Chondrocyte (in vitro differentiated cells): ENCODE data around the gene PPP4R2. TPM values are rescaled to one million over a fixed set of nuclear protein-coding genes. Genes with fewer than 3 reads are reported as not detected.

Source experiments
- DNase-seq: peaks from one replicate; pipeline ENCODE4 v3.0.0; 2021; ENCODE audit warnings: mixed read lengths, low spot score
- H3K27ac Mint-ChIP-seq: one replicate; pipeline ENCODE4 v1.8.0; 2021; ENCODE audit warnings: mild to moderate bottlenecking, moderate library complexity, mixed read lengths; ENCODE audit not compliant: unreplicated experiment
- H3K27me3 Mint-ChIP-seq: 2 replicates; pipeline ENCODE4 v1.8.0; 2021; ENCODE audit warnings: low read depth, mixed read lengths
- H3K36me3 Mint-ChIP-seq: 2 replicates; pipeline ENCODE4 v1.8.0; 2021; ENCODE audit warnings: low read depth, mixed read lengths
- H3K4me1 Mint-ChIP-seq: 2 replicates; pipeline ENCODE4 v1.8.0; 2021; ENCODE audit warnings: low read depth, mild to moderate bottlenecking, mixed read lengths
- H3K4me3 Mint-ChIP-seq: one replicate; pipeline ENCODE4 v1.8.0; 2021; ENCODE audit warnings: mild to moderate bottlenecking, moderate library complexity, mixed read lengths; ENCODE audit not compliant: unreplicated experiment
- H3K9me3 Mint-ChIP-seq: 2 replicates; pipeline ENCODE4 v1.8.0; 2021; ENCODE audit warnings: low read depth, mixed read lengths
- total RNA-seq: library from RNA; stranded (reverse); gene quantifications from 3 replicates; pipeline ENCODE4 v1.2.1, GENCODE V29; 2021
- TF ChIP-seq, protein P1 (sequence below): fragments of 200-600 bp; sonication (generic); IDR thresholded peaks from 2 replicates; pipeline ENCODE4 v1.5.0; 2021; ENCODE audit warnings: antibody characterized with exemption, mild to moderate bottlenecking, moderate library complexity

PPP4R2 gene
- total RNA-seq, 1 donor from 2014 or later = 70.0 TPM

DNA sequence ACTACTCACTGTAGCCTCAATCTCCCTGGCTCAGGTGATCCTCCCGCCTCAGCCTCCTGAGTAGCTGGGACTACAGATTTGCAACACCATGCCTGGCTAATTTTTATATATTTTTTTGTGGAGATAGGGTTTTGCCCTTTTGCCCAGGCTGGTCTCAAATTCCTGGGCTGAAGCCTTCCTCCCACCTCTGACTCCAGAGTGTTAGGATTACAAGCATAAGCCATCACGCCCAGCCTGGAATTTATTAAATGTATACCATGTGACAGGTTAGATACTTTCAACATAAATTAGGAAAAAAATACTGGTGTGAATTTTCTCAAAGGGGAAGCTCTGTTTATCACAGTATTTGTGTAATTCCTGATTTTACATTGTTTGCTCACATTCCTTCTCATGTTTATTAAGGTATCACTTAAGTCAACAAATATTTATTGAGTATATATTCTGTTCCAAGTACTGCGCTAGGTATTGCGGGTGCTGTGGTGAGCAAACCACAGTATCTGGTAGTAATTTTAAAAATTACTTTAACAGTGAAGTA, 24.8 kb downstream of the PPP4R2 start:
- no peaks in the 10 kb centered on the region for H3K9me3 Mint-ChIP-seq
- DNase-seq = no peak
- no peaks in the 10 kb centered on the region for H3K27me3 Mint-ChIP-seq
- H3K4me3 Mint-ChIP-seq = no peak overlapping the region
- peaks cover 61% of the 10 kb centered on the region for H3K4me1 Mint-ChIP-seq
- peak overlapping the region; percentile 54 for H3K27ac Mint-ChIP-seq
- H3K36me3 Mint-ChIP-seq = peaks cover 5% of the 10 kb centered on the region
- TF ChIP-seq, protein P1, sequence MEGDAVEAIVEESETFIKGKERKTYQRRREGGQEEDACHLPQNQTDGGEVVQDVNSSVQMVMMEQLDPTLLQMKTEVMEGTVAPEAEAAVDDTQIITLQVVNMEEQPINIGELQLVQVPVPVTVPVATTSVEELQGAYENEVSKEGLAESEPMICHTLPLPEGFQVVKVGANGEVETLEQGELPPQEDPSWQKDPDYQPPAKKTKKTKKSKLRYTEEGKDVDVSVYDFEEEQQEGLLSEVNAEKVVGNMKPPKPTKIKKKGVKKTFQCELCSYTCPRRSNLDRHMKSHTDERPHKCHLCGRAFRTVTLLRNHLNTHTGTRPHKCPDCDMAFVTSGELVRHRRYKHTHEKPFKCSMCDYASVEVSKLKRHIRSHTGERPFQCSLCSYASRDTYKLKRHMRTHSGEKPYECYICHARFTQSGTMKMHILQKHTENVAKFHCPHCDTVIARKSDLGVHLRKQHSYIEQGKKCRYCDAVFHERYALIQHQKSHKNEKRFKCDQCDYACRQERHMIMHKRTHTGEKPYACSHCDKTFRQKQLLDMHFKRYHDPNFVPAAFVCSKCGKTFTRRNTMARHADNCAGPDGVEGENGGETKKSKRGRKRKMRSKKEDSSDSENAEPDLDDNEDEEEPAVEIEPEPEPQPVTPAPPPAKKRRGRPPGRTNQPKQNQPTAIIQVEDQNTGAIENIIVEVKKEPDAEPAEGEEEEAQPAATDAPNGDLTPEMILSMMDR = no peak

DNA sequence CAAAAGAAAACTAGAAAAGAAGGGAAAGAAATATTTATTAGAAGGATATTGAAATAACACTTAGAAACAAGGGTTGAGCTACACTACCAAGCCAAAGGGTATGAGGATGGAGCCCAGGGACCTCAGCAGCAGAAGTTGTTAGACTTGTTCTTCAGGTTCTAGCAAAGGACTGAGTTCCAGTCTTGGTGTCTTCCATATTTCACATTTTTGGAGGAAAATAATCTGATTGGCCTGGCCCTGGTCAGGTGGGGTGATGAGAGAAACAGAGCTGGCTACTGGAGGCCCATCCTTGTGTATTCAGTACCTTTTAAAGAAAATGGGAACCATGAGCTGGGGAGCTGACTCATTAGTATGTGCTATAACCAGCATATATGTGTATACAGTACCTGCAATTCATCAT, 28.2 kb downstream of the PPP4R2 start:
- Mint-ChIP-seq H3K4me1 (peaks cover 71% of the 10 kb centered on the region), H3K4me3 (no peak overlapping the region), H3K9me3 (no peaks in the 10 kb centered on the region), H3K27me3 (no peaks in the 10 kb centered on the region), H3K27ac (no peak overlapping the region), H3K36me3 (no peaks in the 10 kb centered on the region)
- no peak for DNase-seq
- TF ChIP-seq, protein P1 = no peak

DNA sequence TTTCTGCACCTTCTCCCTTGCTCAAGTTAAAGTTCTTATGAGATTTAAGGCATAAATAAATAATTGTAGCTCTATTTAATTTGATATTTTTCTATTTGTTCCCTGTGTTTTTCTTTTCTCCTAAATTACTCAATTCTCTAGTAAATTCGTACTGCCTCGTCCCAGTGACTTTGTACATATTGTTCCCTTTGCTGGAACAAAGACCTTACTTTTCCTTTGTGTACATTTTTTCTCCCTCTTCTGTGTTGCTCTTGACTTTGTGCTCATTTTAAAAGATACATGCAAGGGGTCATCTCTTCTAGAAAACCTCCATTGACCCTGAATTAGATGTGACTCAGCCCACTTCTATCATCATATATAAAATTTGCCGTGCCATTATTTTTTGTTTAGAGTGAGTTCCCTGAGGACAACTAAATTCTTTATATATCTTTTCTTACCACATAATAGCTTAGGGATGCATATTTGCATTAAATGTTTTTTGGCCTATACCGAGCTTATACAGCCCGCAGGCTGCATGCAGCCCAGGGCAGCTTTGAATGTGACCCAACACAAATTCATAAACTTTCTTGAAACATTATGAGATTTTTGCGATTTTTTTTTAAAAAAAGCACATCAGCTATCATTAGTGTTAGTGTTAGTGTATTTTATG, 29.6 kb downstream of the PPP4R2 start:
- no peak for DNase-seq
- H3K4me3 Mint-ChIP-seq = no peak overlapping the region
- peak overlapping the region; percentile 43 for H3K27ac Mint-ChIP-seq
- TF ChIP-seq, protein P1 = no peak
- no peaks in the 10 kb centered on the region for H3K27me3 Mint-ChIP-seq
- no peaks in the 10 kb centered on the region for H3K36me3 Mint-ChIP-seq
- H3K9me3 Mint-ChIP-seq = no peaks in the 10 kb centered on the region
- peaks cover 68% of the 10 kb centered on the region for H3K4me1 Mint-ChIP-seq

DNA sequence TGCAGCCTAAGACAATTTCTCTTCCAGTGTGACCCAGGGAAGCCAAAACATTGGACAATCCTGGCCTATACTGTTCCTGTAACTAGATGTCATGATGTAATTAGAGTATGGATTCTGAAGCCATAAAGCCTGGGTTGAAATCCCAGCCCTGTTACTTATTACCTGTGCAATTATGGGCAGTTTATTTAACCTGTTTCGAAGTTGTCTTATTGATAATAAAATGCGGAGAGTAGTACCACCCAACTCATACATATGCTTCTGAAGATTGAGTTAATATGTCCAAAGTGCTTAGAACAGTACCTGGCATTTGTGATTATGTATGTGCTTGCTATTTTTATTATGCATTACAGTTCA, 30.1 kb downstream of the PPP4R2 start:
- DNase-seq = no peak
- Mint-ChIP-seq H3K36me3 (no peaks in the 10 kb centered on the region), H3K4me3 (no peak overlapping the region), H3K9me3 (no peaks in the 10 kb centered on the region), H3K27me3 (no peaks in the 10 kb centered on the region), H3K4me1 (peaks cover 65% of the 10 kb centered on the region), H3K27ac (no peak overlapping the region)
- TF ChIP-seq, protein P1 = no peak

DNA sequence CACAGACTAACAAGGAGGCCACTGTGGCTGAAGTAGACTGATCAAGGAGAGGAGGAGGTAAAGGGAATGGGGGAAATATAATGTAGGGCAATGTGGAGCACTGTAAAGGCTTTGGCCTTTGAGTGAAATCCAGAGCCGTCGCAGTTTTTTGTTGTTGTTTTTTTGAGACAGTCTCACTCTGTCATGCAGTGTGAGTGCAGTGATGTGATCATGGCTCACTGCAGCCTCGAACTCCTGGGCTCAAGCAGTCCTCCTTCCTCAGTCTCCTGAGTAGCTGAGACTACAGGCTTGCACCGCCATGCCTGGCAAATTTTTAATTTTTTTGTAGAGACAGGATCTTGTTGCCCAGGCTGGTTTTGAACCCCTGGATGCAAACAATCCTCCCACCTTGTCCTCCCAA, 32.2 kb downstream of the PPP4R2 start:
- H3K27me3 Mint-ChIP-seq = no peaks in the 10 kb centered on the region
- DNase-seq = no peak
- TF ChIP-seq, protein P1 = no peak
- peak overlapping the region; percentile 91 for H3K27ac Mint-ChIP-seq
- no peaks in the 10 kb centered on the region for H3K9me3 Mint-ChIP-seq
- no peaks in the 10 kb centered on the region for H3K36me3 Mint-ChIP-seq
- H3K4me1 Mint-ChIP-seq = peaks cover 67% of the 10 kb centered on the region
- H3K4me3 Mint-ChIP-seq = no peak overlapping the region
